ENCODE measurements around the gene RTTN.
"Not testable (repeated sequence)": the region's sequence is repeated elsewhere in the genome, so short reads cannot be mapped to it uniquely, and the experiment has no call there.

Gene RTTN

DNA sequence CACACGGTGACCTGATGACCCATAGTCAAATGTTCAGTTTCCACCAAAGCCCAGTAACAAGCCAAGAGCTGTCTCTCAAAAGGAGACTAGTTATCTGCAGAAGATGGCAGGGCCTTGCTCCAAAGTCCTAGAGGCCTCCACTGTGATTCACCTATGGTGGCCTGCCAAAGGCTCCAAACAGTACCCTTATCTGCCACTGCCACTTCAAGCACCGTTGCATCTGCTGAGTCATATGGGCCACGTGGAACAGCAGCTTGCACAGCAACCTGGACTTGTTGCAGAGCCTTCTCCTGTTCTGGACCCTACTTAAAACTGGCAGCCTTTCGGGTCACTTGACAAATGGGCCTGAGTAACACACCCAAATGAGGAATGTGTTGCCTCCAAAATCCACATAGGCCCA is 230.2 kb downstream of the RTTN start:
- not testable (repeated sequence) for H3K27ac Mint-ChIP-seq, H3K4me1 Mint-ChIP-seq, H3K4me3 Mint-ChIP-seq, H3K27me3 Mint-ChIP-seq
- Mint-ChIP-seq H3K36me3 (peaks cover 24% of the 10 kb centered on the region), H3K9me3 (peaks cover 10% of the 10 kb centered on the region)

DNA sequence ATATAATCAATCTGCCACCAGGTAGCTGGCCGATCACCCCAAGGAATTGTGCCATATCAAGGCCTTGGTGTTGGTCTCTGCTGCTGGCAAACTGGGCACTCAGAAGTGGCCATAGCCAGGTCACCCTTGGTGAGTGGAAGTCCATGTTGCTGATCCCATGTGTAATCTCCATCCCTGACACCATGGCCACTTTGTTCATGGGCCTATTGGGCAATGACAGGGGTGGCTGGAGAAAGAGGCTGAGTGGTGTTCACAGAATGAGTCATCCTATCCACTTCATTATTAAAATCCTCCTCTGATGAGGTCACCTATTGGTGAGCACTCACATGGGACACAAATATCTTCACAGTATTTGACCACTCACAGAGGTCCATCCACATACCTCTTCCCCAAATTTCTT is 231.1 kb downstream of the RTTN start:
- H3K27me3 Mint-ChIP-seq = no peaks in the 10 kb centered on the region

DNA sequence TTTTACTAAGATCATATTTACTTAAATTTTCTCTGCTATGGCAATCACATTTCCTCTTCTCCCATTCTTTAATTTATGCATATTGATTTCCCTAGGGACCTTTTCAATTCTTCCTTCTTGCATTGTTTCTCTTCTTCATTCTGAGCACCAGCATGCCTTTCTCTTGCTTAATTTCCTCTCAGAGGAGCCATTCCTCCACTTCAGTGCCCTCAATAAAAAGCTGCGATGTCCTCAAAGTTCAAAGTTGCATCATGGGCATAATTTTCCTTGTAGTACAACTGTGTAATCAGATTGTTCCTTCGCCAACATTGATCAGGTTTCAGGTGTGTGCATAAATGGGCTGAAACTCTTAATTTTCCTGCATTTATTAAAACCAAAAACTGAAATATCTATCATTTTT is 236.0 kb downstream of the RTTN start:
- peaks cover 10% of the 10 kb centered on the region for H3K4me1 Mint-ChIP-seq
- no peak overlapping the region for H3K4me3 Mint-ChIP-seq
- H3K9me3 Mint-ChIP-seq = peaks cover 5% of the 10 kb centered on the region
- H3K36me3 Mint-ChIP-seq = peaks cover 4% of the 10 kb centered on the region
- no peaks in the 10 kb centered on the region for H3K27me3 Mint-ChIP-seq
- no peak overlapping the region for H3K27ac Mint-ChIP-seq

More for the DNA sequence above, 231.1 kb downstream of the RTTN start:
- H3K36me3 Mint-ChIP-seq = peaks cover 24% of the 10 kb centered on the region
- H3K27ac Mint-ChIP-seq = no peak overlapping the region
- no peaks in the 10 kb centered on the region for H3K4me1 Mint-ChIP-seq
- H3K9me3 Mint-ChIP-seq = peaks cover 10% of the 10 kb centered on the region
- H3K4me3 Mint-ChIP-seq = no peak overlapping the region

- Mint-ChIP-seq H3K4me1 (peaks cover 10% of the 10 kb centered on the region), H3K36me3 (peaks cover 6% of the 10 kb centered on the region), H3K27me3 (no peaks in the 10 kb centered on the region), H3K9me3 (peaks cover 5% of the 10 kb centered on the region), H3K4me3 (no peak overlapping the region), H3K27ac (no peak overlapping the region)
Measured at GRCh38 chr18:69968039-69968438, 237.4 kb downstream of the RTTN start.

- Mint-ChIP-seq H3K36me3 (peaks cover 5% of the 10 kb centered on the region), H3K4me1 (peaks cover 3% of the 10 kb centered on the region), H3K27ac (no peak overlapping the region), H3K27me3 (no peaks in the 10 kb centered on the region), H3K4me3 (no peak overlapping the region), H3K9me3 (no peaks in the 10 kb centered on the region)
Measured at GRCh38 chr18:69963196-69963595, 242.3 kb downstream of the RTTN start.

DNA sequence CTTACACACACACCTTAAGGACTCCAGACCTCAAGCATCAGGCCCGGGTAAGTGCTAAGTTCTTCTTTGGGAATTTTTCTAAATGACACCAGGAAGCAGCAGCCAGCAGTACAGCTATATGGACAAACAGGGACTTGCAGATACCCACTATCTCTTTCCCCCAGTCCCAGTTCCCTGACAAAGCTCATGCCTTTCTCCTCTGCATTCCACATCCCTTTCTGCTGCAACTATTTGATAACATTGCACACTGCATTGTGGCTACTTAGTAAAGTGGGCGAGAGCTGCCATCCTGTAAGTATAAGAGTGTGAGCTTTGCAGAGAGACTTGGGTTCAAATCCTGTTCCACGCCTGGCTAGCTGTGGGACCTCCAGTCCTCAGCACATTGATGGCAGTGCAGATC is 243.8 kb downstream of the RTTN start:
- Mint-ChIP-seq H3K27ac (no peak overlapping the region), H3K27me3 (no peaks in the 10 kb centered on the region), H3K4me3 (no peak overlapping the region), H3K9me3 (no peaks in the 10 kb centered on the region), H3K4me1 (no peaks in the 10 kb centered on the region), H3K36me3 (peaks cover 5% of the 10 kb centered on the region)

GRCh38 chr18:69958422-69958821 is 247.1 kb downstream of the RTTN start:
- Mint-ChIP-seq H3K4me3 (no peak overlapping the region), H3K9me3 (no peaks in the 10 kb centered on the region), H3K4me1 (peaks cover 15% of the 10 kb centered on the region), H3K36me3 (peaks cover 6% of the 10 kb centered on the region), H3K27me3 (no peaks in the 10 kb centered on the region), H3K27ac (no peak overlapping the region)

GRCh38 chr18:69957747-69958146 is 247.7 kb downstream of the RTTN start:
- Mint-ChIP-seq H3K36me3 (peaks cover 6% of the 10 kb centered on the region), H3K4me1 (peaks cover 22% of the 10 kb centered on the region), H3K9me3 (no peaks in the 10 kb centered on the region), H3K27me3 (no peaks in the 10 kb centered on the region), H3K27ac (no peak overlapping the region), H3K4me3 (no peak overlapping the region)

DNA sequence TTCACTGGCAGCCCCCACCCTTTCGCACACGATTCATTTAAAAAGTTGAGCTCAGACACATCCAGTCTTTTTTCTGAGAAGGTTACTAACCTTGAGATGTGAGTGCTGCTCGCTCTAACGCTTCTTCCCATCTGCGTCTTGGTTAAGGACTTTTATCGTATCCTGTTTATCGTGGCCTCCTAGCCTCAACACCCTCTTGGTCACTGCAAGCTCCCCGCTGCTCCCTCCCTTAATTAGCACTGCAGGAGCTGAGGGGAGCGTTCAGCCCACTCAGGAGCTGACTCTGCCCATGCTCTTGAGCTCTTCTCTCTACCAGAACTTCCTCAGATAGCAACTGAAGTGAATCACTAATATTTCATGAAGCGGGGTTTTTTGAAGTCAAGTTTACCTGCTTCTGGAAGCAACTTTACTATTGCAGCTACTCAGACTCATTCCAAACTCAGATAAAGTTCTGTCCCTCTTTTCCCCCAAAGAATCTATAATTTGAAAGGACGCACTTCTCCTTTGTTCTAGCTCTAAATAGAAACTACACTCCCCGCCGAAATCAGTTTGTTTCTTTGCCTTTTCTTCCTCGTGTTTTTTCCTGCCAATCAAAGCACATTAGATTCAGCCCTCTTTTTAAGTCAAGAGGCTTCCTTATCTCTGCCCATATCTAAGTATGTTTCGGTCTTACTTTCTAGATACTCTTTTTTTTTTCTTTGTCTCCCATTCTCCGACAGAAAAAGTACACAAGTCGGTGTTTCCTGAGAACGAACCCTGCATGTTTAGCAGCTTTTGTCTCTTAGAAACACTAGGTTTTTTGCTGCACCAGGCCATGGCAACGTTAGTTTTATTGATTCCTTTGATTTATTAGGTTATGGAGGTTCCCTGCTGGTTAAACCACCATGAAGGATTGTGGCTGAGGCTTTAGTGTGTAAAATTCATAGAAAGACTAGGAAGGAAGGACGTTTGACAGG is 248.5 kb downstream of the RTTN start:
- H3K27me3 Mint-ChIP-seq = no peaks in the 10 kb centered on the region
- H3K4me1 Mint-ChIP-seq = peaks cover 26% of the 10 kb centered on the region
- no peak overlapping the region for H3K4me3 Mint-ChIP-seq
- H3K36me3 Mint-ChIP-seq = peaks cover 7% of the 10 kb centered on the region
- H3K27ac Mint-ChIP-seq = no peak overlapping the region
- H3K9me3 Mint-ChIP-seq = no peaks in the 10 kb centered on the region

DNA sequence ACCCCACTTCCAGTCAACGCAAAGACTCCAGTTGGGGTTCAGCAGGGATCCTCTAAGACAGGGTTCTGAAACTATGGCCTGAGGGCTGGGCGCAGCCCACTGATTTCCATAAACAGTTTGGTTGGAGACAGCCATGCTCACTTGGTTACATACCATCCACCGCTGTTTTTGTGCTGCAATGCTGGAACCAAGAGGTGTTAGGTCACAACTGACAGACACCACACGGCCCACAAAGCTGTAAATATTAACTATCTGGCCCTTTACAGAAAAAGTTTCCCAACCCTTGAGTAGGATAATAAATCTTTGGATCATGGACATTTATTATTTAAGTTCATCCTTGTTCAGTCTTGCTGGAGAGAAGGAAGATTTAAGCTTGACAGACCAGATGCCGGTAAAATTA is 249.4 kb downstream of the RTTN start:
- Mint-ChIP-seq H3K4me3 (no peak overlapping the region), H3K27ac (no peak overlapping the region), H3K36me3 (peaks cover 12% of the 10 kb centered on the region)

GRCh38 chr18:69954719-69955480 is 250.6 kb downstream of the RTTN start:
- Mint-ChIP-seq H3K4me3 (no peak overlapping the region), H3K27ac (peak overlapping the region; percentile 83), H3K27me3 (no peaks in the 10 kb centered on the region), H3K9me3 (no peaks in the 10 kb centered on the region), H3K4me1 (peaks cover 34% of the 10 kb centered on the region), H3K36me3 (peaks cover 12% of the 10 kb centered on the region)

More for the DNA sequence above, 249.4 kb downstream of the RTTN start:
- no peaks in the 10 kb centered on the region for H3K9me3 Mint-ChIP-seq
- no peaks in the 10 kb centered on the region for H3K27me3 Mint-ChIP-seq
- H3K4me1 Mint-ChIP-seq = peaks cover 34% of the 10 kb centered on the region

- H3K4me1 Mint-ChIP-seq = peaks cover 34% of the 10 kb centered on the region
- no peaks in the 10 kb centered on the region for H3K9me3 Mint-ChIP-seq
- H3K27ac Mint-ChIP-seq = peak overlapping the region; percentile 92
- peak overlapping the region; percentile 70 for H3K4me3 Mint-ChIP-seq
- peaks cover 9% of the 10 kb centered on the region for H3K36me3 Mint-ChIP-seq
- H3K27me3 Mint-ChIP-seq = no peaks in the 10 kb centered on the region
Measured at GRCh38 chr18:69953191-69953590, 252.3 kb downstream of the RTTN start.

All from activated naive CD4-positive, alpha-beta T cell treated with anti-CD3 and anti-CD28 coated beads, Interleukin-2, amount 50 U/mL, for 24 hours (primary cell).